ENCODE data around the gene ADARB2. TPM values are rescaled to one million over a fixed set of nuclear protein-coding genes. Genes with fewer than 3 reads are reported as not detected.

The ADARB2 gene
- total RNA-seq, 1 experiment from 2014 or later = 0.90 TPM

- no peak for DNase-seq (ENCODE audit: low read depth, low spot score)
- in situ Hi-C loops (cut with HindIII; ENCODE audit: low pct_unique_long_range_greater_than_20kb, low sequenced_read_pairs) = no loop called here
These were observed 237.9 kb downstream of the ADARB2 start for GRCh38 chr10:1499359-1499957.

GRCh38 chr10:1498746-1499358 is 238.5 kb downstream of the ADARB2 start:
- in situ Hi-C loops (cut with HindIII; ENCODE audit: low pct_unique_long_range_greater_than_20kb, low sequenced_read_pairs) = no loop called here
- no peak for DNase-seq (ENCODE audit: low read depth, low spot score)

GRCh38 chr10:1495915-1496517 is 241.3 kb downstream of the ADARB2 start:
- in situ Hi-C loops (cut with HindIII; ENCODE audit: low pct_unique_long_range_greater_than_20kb, low sequenced_read_pairs) = no loop called here
- no peak for DNase-seq (ENCODE audit: low read depth, low spot score)

- no peak for DNase-seq (ENCODE audit: low read depth, low spot score)
- in situ Hi-C loops (cut with HindIII; ENCODE audit: low pct_unique_long_range_greater_than_20kb, low sequenced_read_pairs) = no loop called here
These were observed 244.7 kb downstream of the ADARB2 start for GRCh38 chr10:1492641-1493040.

GRCh38 chr10:1491901-1492300 is 245.4 kb downstream of the ADARB2 start:
- no peak for DNase-seq (ENCODE audit: low read depth, low spot score)
- in situ Hi-C loops (cut with HindIII; ENCODE audit: low pct_unique_long_range_greater_than_20kb, low sequenced_read_pairs) = no loop called here

GRCh38 chr10:1489801-1490200 is 247.5 kb downstream of the ADARB2 start:
- no peak for DNase-seq (ENCODE audit: low read depth, low spot score)
- in situ Hi-C loops (cut with HindIII; ENCODE audit: low pct_unique_long_range_greater_than_20kb, low sequenced_read_pairs) = no loop called here

- in situ Hi-C loops (cut with HindIII; ENCODE audit: low pct_unique_long_range_greater_than_20kb, low sequenced_read_pairs) = no loop called here
- DNase-seq (ENCODE audit: low read depth, low spot score) = peak; percentile 2
These were observed 248.3 kb downstream of the ADARB2 start for GRCh38 chr10:1488970-1489548.

- no peak for DNase-seq (ENCODE audit: low read depth, low spot score)
- in situ Hi-C loops (cut with HindIII; ENCODE audit: low pct_unique_long_range_greater_than_20kb, low sequenced_read_pairs) = no loop called here
These were observed 250.3 kb downstream of the ADARB2 start for GRCh38 chr10:1486841-1487687.

- no peak for DNase-seq (ENCODE audit: low read depth, low spot score)
- in situ Hi-C loops (cut with HindIII; ENCODE audit: low pct_unique_long_range_greater_than_20kb, low sequenced_read_pairs) = no loop called here
These were observed 252.0 kb downstream of the ADARB2 start for GRCh38 chr10:1485357-1485756.

GRCh38 chr10:1483826-1484225 is 253.5 kb downstream of the ADARB2 start:
- in situ Hi-C loops (cut with HindIII; ENCODE audit: low pct_unique_long_range_greater_than_20kb, low sequenced_read_pairs) = no loop called here

GRCh38 chr10:1483246-1483645 is 254.1 kb downstream of the ADARB2 start:
- DNase-seq (ENCODE audit: low read depth, low spot score) = no peak
- in situ Hi-C loops (cut with HindIII; ENCODE audit: low pct_unique_long_range_greater_than_20kb, low sequenced_read_pairs) = no loop called here

More at GRCh38 chr10:1483826-1484225, 253.5 kb downstream of the ADARB2 start:
- no peak for DNase-seq (ENCODE audit: low read depth, low spot score)

- in situ Hi-C loops (cut with HindIII; ENCODE audit: low pct_unique_long_range_greater_than_20kb, low sequenced_read_pairs) = no loop called here
- no peak for DNase-seq (ENCODE audit: low read depth, low spot score)
These were observed 259.7 kb downstream of the ADARB2 start for GRCh38 chr10:1477578-1477977.

GRCh38 chr10:1476455-1476803 is 260.9 kb downstream of the ADARB2 start:
- in situ Hi-C loops (cut with HindIII; ENCODE audit: low pct_unique_long_range_greater_than_20kb, low sequenced_read_pairs) = no loop called here
- no peak for DNase-seq (ENCODE audit: low read depth, low spot score)

GRCh38 chr10:1475771-1476454 is 261.4 kb downstream of the ADARB2 start:
- DNase-seq (ENCODE audit: low read depth, low spot score) = no peak
- in situ Hi-C loops (cut with HindIII; ENCODE audit: low pct_unique_long_range_greater_than_20kb, low sequenced_read_pairs) = no loop called here

- in situ Hi-C loops (cut with HindIII; ENCODE audit: low pct_unique_long_range_greater_than_20kb, low sequenced_read_pairs) = no loop called here
- no peak for DNase-seq (ENCODE audit: low read depth, low spot score)
These were observed 262.2 kb downstream of the ADARB2 start for GRCh38 chr10:1475098-1475591.

- no peak for DNase-seq (ENCODE audit: low read depth, low spot score)
- in situ Hi-C loops (cut with HindIII; ENCODE audit: low pct_unique_long_range_greater_than_20kb, low sequenced_read_pairs) = no loop called here
These were observed 262.8 kb downstream of the ADARB2 start for GRCh38 chr10:1474376-1475097.

- in situ Hi-C loops (cut with HindIII; ENCODE audit: low pct_unique_long_range_greater_than_20kb, low sequenced_read_pairs) = no loop called here
- DNase-seq (ENCODE audit: low read depth, low spot score) = no peak
These were observed 263.5 kb downstream of the ADARB2 start for GRCh38 chr10:1473874-1474273.
